H4 (cell line): ENCODE data around the gene AVPI1. TPM values are rescaled to one million over a fixed set of nuclear protein-coding genes. Genes with fewer than 3 reads are reported as not detected.
"Not testable (repeated sequence)": the region's sequence is repeated elsewhere in the genome, so short reads cannot be mapped to it uniquely, and the experiment has no call there.

Experiments
- DNase-seq: peaks from one replicate; pipeline ENCODE4 v3.0.0-alpha.2; 2015; ENCODE audit warnings: low spot score
- total RNA-seq: library from RNA; depleted of rRNA; stranded (reverse); fragments of >200 nt; shearing (Covaris generic); gene quantifications from 2 replicates; pipeline ENCODE4 v1.2.3, GENCODE V29; 2014

AVPI1 gene
- total RNA-seq, 1 experiment from 2014 or later: 32.1 TPM

GRCh38 chr10:97683556-97684367 lies 3.3 kb downstream of the AVPI1 start:
- peak; percentile 37 for DNase-seq

- DNase-seq: no peak
Observed at GRCh38 chr10:97682042-97682441, 5.0 kb downstream of the AVPI1 start.

DNA sequence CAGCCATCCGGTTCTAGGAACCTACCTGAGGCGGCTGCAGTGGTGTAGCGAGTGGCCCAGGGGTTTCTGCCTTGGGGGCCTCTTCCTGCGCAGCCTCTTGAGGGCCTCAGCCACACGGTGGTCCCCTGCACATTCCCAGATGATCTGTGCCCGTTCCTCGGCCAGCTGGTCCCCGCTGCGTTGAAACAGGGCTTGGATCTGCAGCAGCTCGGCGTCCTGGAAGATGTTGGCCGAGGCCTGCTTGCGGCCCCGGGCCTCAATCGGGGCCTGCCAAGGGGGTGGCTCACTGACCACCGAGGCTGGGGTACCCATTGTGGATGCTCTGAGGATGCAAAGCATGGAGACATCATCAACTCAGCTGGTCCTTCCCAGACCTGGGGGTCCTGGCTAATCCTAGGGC lies 7.4 kb downstream of the AVPI1 start:
- no peak for DNase-seq

GRCh38 chr10:97676770-97677581 lies 10.1 kb downstream of the AVPI1 start:
- DNase-seq: peak; percentile 58

DNA sequence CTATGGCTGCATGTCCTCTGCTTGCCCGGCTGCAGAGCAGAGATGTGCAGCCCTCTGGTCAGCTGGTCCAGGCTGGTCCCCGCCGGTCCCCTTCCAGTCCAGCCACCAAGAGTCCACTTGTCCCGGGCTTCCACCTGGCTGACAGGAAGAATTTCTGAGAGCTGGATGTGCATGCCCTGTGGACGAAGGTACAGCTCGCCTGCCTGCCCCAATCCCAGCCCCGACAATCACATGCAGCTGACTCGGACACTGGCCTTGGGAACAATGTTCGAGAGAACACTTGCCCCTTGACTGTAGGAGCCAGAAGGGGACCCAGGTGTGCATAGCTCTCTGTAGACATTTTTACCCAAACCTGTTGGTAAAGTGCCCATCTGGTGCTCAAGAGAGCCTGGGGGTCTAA lies 11.8 kb downstream of the AVPI1 start:
- no peak for DNase-seq

- peak; percentile 25 for DNase-seq
Observed at GRCh38 chr10:97673736-97674525, 13.1 kb downstream of the AVPI1 start.

DNA sequence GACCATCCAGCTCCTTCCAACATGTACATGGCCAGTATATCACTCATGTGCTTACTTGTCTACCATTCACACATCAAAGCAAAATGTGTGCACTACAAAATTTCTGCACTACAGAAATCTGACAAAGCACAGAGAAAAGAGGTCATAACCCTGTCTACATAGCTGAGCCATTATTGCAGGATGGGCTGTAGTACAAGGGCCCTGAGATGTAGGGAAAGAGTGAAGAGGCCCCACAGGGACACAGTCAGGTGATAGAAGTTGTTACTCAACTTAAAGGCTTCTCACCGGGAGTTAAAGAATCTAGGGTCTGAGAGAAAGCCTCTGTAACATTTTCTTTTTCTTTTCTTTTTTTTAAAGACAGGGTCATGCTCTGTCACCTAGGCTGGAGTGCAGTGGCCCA lies 17.5 kb downstream of the AVPI1 start:
- no peak for DNase-seq

- no peak for DNase-seq
Observed at GRCh38 chr10:97667463-97667862, 19.6 kb downstream of the AVPI1 start.

GRCh38 chr10:97666992-97667391 lies 20.0 kb downstream of the AVPI1 start:
- DNase-seq: no peak

DNA sequence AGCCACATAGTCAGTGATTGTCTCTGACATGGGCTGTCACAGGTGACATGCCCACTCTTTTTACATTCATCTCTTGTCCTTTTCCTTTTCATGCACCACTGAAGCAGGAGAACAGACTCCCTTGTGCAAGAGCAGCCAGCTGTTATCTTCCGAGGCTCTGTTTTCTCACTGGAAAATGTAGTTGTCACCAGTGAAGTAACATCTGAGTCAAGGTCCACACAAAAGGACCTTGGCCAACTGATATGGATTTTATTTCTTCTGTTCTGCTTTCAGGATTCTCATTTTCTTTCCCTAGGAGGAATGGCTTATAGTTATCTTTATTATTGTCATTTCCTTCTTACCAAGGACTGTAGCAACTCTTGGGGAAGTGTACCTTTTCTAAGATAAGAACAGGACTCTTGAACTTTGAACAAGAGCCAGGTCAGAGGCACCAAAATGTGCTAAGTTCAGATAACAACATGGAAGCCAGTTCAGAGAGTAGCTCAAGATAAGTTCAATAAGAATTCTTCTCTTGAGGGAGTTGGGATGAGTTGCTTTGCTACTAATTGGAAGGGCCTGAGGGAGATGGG lies 22.7 kb downstream of the AVPI1 start:
- DNase-seq: no peak

- DNase-seq: peak; percentile 45
Observed at GRCh38 chr10:97659589-97659988, 27.5 kb downstream of the AVPI1 start.

- DNase-seq: no peak
Observed at GRCh38 chr10:97656777-97657176, 30.3 kb downstream of the AVPI1 start.

GRCh38 chr10:97651773-97652172 lies 35.3 kb downstream of the AVPI1 start:
- DNase-seq: no peak

DNA sequence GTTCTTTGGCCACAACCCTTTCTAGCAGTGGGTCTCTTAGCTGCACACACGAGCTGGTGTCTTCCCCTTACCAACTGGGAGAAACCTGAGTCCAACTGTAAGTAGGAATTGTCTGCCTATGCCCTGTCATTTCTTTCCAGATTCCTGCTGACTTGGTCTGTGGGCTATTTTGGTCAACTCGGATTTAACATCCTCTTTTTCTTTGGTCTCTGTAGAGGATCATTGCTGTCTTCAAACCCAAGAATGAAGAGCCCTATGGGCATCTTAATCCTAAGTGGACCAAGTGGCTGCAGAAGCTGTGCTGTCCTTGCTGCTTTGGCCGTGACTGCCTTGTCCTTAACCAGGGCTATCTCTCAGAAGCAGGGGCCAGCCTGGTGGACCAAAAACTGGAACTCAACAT lies 36.3 kb downstream of the AVPI1 start:
- no peak for DNase-seq

GRCh38 chr10:97649405-97649750 lies 37.7 kb downstream of the AVPI1 start:
- DNase-seq: not testable (repeated sequence)

- DNase-seq: peak; percentile 72
Observed at GRCh38 chr10:97648562-97649404, 38.3 kb downstream of the AVPI1 start.

DNA sequence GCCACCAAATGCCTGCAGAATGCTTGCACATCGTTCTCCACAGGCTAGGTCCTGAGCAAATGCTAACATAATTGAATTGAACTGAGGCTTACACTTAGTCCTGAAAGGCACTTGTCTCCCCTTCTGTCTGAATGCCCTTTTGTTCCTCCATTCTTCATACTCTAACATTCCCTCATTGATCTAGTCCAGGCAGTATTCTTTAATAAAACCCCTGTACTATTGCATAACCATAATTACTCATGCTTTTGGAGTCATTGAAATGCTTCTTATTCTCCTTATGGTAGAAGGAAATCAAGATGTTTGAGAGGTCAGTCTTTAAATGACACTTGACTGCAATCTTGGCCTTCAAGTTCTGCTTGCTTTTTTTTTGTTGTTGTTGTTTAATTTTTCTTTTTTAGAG lies 39.5 kb downstream of the AVPI1 start:
- DNase-seq: no peak

GRCh38 chr10:97644936-97645335 lies 42.1 kb downstream of the AVPI1 start:
- no peak for DNase-seq

DNA sequence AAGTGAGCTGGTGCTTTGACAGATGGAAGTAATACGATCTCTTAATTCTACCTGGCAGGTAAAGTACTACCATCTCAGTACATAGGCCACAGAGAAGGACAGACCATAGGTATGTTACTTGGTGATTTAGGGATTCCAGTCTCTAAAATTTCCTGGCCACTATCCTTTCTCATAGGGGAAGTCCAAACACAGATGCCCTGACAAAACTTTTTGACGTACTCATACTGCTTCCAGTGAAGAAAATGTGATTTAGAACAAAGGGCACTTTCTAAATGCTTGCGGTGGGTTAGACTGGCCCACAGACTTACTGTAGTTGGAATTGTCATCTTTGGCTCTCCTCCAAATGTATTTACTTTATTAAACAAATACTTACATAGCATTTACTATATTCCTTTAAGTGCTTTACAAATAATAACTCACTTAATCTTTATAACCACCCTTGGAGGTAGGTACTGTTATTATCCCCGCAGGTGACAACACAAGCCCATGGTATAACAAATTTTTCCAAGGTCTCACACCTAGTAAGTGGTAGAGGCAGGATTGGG lies 43.5 kb downstream of the AVPI1 start:
- no peak for DNase-seq

GRCh38 chr10:97642471-97643159 lies 44.4 kb downstream of the AVPI1 start:
- DNase-seq: not testable (repeated sequence)
